NCI-H526 (cell line): ENCODE data around the gene MICOS13.
A peak's percentile ranks its signal among the peaks of the same experiment; 100 is the strongest.

Experiments used
- DNase-seq, 2 experiments: peaks; one replicate each; lab custom pipeline; 2025; lab: John Stamatoyannopoulos, UW

Gene MICOS13

GRCh38 chr19:5687360-5688198 is 7.3 kb upstream of the MICOS13 start:
- no peak for DNase-seq

DNA sequence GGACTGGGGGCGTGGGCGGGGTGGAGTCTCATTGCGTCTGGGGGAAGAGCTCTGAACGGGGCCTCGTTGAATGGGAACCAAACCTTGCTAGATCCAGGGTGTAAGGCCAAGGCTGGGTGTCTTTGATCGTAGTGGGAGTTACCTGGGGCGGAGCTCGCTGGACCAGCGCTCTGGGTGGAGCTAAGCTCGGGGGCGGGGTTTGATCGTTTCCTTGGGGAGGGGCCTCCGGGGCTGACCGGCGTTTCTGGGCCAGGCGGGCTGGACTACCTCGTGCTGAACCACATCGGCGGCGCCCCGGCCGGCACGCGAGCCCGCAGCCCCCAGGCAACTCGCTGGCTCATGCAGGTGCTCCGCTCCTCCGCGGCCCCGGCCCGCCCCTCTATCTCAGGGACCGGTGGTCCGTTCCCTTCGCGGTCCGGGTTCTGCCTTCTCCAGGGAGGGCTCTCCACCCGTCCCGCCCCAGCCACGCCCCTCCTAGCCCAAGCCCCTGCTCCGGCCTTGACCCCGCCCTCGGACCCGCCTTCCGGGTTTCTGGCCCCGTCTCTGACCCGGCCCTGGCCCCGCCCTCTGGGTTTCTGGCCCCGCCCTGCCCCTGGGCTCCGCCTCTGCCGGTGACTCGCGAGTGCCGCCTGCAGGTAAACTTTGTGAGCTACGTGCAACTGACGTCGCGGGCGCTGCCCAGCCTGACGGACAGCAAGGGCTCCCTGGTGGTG is 6.5 kb upstream of the MICOS13 start:
- DNase-seq: peak; percentile 75 to 94

- no peak for DNase-seq
Measured at GRCh38 chr19:5686326-5686646, 6.0 kb upstream of the MICOS13 start.

GRCh38 chr19:5684694-5685430 is 4.5 kb upstream of the MICOS13 start:
- DNase-seq: no peak

- no peak for DNase-seq
Measured at GRCh38 chr19:5683177-5683886, 3.0 kb upstream of the MICOS13 start.

DNA sequence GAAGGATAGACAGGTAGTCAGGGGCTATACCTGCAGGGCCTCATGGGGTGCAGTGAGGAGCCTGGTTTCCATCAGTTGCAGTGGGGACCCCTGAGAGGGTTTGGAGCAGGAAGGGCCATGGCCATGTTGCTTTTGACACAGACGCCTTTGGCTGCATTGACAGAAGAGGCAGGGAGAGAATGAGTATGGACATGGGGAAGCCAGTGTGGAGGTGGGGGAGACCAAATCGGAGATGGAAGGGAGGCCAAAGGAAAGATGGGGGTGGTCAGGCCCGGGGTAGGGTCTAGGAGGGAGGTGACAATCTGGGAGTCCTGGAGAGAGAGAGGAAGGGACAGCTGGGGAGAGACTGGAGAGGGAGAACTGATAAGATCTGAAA is 1.8 kb upstream of the MICOS13 start:
- DNase-seq: no peak

DNA sequence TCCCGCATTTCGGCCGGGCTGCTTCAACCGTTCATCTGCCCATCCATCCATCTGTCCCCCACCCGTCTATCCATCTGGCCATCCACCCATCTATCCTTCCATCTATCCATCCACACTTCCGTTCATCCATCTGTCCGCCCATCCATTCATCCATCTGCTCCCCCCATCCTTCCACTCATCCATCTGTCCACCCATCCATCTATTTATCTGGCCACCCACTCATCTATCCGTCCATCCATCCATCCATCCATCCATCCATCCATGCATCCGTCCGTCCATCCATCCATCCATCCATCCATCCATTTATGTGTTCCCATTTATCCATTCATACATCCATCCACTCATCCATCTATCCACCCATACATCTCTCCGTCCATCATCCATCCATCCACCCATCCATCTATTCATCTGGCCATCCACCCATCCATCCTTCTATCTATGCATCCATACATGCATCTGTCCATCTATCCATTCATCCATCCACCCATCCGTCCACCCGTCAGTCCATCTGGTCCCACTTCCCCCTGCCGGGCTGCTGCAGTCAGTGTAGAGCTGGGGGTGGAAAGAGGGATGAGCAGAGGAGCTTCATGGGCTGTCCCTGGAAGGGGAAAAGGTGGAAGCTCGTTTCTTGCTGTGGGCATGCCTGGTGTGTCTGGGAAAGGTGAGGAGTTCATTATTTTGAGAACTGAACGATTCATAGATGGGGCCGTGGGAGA is 1.2 kb upstream of the MICOS13 start:
- no peak for DNase-seq

DNA sequence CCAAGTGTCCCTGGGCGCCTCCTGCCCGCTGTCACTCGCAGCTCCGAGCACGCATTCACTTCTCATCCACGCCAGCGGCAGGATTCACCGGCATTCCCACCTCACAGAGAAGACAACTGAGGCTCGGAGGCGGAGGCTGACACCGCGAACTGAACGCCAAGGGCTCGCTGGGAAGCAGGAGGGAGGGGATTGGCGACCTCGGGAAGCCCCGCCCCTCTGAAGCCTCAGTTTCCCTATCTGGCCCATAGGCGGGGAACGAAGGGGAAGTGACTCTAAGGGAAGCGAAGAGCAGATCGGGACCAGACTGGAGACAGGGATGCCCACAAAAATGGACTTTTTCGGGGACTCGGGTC is 256 bp downstream of the MICOS13 start:
- no peak for DNase-seq

DNA sequence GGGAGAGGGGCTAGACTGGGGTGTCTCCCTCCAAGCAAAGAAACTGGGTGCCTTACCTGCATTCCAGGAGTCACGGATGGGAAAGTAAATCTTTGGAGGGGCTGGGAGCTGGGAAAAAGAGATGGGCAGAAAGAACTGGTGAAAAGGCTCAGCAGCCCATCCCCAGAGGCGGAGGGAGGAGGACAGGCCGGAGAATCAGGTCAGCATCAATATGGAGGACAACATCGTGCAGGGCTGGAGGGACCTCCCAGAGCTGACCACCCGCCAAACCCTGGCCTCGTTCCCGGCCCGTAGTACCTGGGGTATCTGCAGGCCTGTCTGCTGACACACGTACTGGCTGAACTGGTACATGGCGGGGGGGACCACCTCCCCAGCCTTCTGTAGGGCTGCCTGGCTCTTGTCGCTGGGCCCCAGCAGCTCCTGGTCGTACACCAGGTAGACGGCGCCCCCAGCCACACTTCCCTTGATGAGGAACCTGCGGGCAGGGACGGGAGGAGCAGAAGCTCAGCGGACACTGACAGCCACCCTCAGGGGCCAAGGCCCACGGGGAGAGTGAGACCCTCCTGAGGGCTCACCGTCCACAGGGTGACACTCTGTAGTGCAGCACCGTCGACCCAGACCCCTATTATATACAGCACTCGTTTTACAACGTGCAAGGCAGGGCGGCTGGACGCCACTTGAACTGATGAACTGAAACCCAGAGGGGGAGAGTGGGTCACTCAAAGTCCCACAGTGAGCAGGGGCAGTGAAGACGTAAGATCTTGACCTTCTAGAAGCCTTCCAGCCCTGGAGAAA is 830 bp downstream of the MICOS13 start:
- DNase-seq: no peak

GRCh38 chr19:5678071-5678718 is 2.1 kb downstream of the MICOS13 start:
- no peak for DNase-seq

DNA sequence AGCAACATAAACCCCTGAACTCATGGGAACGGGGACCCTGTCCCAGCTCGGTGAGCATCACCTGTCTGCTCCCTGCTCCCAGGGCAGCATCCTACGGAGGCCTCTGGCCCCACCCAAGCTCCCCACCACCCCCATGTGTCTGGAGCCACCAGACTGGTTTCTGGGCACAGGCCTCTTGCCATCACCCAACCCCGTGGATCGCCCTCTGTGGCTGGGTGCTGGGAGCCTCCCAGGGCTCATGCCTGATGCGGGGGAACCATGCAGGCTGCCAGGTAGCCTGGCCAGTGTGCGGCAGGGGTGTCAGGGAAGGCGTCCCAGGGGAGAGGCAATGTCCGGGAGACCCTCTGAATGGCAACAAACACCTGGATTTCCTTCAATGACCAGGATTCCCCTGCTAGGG is 2.7 kb downstream of the MICOS13 start:
- no peak for DNase-seq

GRCh38 chr19:5677136-5677535 is 3.2 kb downstream of the MICOS13 start:
- no peak for DNase-seq

- no peak for DNase-seq
Measured at GRCh38 chr19:5676772-5677105, 3.6 kb downstream of the MICOS13 start.

DNA sequence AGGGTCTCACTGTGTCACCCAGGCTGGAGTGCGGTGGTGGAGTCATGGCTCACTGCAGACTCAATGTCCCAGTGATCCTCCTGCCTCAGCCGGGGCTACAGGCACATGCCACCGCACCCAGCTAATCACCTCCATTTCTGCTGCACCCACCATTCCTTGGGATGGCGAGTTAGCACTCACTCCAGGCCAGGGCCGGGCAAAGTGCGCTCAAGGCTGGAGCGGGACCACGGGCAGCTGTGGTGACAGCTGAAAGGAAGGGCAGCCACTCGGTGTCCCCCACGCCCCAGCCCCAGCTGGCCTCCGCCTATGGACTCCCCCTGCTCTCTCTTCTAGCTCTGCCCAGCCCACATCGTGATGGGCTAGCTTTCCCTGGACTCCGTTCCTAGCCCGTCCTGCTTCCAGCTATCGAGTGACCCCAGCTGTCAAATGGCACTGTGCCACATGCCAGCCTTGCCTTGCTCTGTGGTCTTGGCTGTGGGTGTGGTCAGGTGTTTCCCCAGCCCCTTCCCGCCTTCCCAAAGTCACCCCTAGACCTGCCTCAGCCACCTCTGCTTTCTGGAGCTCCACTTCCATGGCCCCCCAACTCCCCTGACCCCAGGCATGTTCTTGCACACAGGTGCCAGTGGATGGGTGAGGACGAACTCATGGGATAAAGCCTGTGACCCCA is 4.1 kb downstream of the MICOS13 start:
- no peak for DNase-seq

DNA sequence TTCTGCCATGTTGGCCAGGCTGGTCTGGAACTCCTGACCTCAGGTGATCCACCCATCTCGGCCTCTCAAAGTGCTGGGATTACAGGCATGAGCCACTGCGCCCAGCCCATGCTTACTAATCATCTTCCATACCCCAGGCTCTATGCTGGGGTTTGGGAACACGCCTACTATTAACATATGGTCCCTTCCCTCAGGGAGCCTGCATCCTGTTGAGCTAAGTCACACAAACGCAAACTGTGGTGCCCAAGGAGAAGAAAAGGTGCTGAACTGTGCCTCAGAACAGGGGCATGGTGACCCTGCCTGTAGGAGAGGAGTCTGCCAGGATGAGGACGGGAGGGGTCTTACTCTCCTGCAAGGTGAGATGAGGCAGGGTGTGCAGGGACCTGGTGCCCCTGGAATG is 5.6 kb downstream of the MICOS13 start:
- no peak for DNase-seq

- no peak for DNase-seq
Measured at GRCh38 chr19:5673752-5674151, 6.6 kb downstream of the MICOS13 start.

DNA sequence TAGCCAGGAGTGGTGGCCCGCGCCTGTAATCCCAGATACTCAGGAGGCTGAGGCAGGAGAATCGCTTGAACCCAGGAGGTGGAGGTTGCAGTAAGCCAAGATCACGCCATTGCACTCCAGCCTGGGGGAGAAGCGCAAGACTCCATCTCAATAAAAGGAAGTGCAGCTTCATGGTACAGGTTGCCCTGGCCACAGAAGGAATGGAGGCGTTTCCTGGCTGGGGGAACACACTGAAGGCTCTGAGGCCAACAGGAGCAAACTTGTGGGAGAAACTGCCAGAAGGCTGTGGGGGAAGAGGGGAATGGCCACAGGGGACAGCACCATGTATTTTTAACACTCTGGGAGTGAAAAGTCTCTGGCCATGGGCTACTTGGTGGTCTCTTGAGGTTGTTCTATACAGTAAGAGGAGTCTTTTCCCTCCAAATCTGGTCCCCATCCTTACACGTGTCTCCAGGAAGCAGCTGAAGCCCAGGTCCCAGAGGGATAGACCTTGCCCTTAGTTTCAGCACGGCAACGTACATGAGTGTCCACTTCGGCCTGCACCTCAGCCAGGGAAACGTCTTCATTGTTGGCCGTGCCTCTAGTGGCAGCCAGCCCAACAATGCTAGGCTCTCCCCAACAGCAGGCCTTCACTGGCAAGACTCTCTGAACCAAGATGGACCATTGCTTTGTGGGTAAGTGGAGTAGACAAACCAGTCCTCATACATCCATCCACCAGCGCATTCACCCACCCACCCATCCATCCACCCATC is 7.4 kb downstream of the MICOS13 start:
- no peak for DNase-seq

GRCh38 chr19:5671600-5671999 is 8.7 kb downstream of the MICOS13 start:
- DNase-seq: no peak

- DNase-seq: no peak
Measured at GRCh38 chr19:5669212-5669611, 11.1 kb downstream of the MICOS13 start.
